H9 (cell line): ENCODE results near the gene CRAT. TPM values are rescaled to one million over a fixed set of nuclear protein-coding genes. Genes with fewer than 3 reads are reported as not detected.

ENCODE experiments used
- DNase-seq: peaks from one replicate; pipeline ENCODE4 v3.0.0-alpha.2; 2017
- H2AFZ ChIP-seq: one replicate; pipeline ENCODE4 v1.6.1; 2013; ENCODE audit warnings: mild to moderate bottlenecking, low read length, control low read depth, moderate library complexity
- H2AK5ac ChIP-seq: 2 replicates; pipeline ENCODE4 v1.6.1; 2013; ENCODE audit warnings: low read length, control low read depth, mixed read lengths; ENCODE audit not compliant: insufficient read length
- H2BK120ac ChIP-seq: one replicate; pipeline ENCODE4 v1.6.1; 2013; ENCODE audit warnings: low read depth, mild to moderate bottlenecking, low read length, control low read depth, inconsistent platforms; ENCODE audit not compliant: poor library complexity, severe bottlenecking
- H2BK12ac ChIP-seq: 2 replicates; pipeline ENCODE4 v1.6.1; 2013; ENCODE audit warnings: low read length, control low read depth, mixed read lengths, low read depth; ENCODE audit not compliant: insufficient read length
- H2BK15ac ChIP-seq: 2 replicates; pipeline ENCODE4 v1.6.1; 2013; ENCODE audit warnings: low read depth, low read length, control low read depth
- H2BK20ac ChIP-seq: one replicate; pipeline ENCODE4 v1.6.1; 2013; ENCODE audit warnings: low read depth, mild to moderate bottlenecking, low read length, control low read depth, inconsistent platforms; ENCODE audit not compliant: poor library complexity, severe bottlenecking
- H2BK5ac ChIP-seq: 2 replicates; pipeline ENCODE4 v1.6.1; 2013; ENCODE audit warnings: low read length, control low read depth, mixed read lengths; ENCODE audit not compliant: insufficient read length
- H3K14ac ChIP-seq: 2 replicates; pipeline ENCODE4 v1.6.1; 2013; ENCODE audit warnings: low read length, control low read depth; ENCODE audit not compliant: insufficient read depth
- H3K18ac ChIP-seq: 2 replicates; pipeline ENCODE4 v1.6.1; 2013; ENCODE audit warnings: low read depth, mild to moderate bottlenecking, mixed read lengths, low read length, control low read depth; ENCODE audit not compliant: insufficient read length
- H3K23ac ChIP-seq: 2 replicates; pipeline ENCODE4 v1.6.1; 2013; ENCODE audit warnings: low read length, control low read depth, mixed read lengths, low read depth; ENCODE audit not compliant: insufficient read length
- H3K23me2 ChIP-seq: 2 replicates; pipeline ENCODE4 v1.6.1; 2013; ENCODE audit warnings: low read depth, mild to moderate bottlenecking, mixed read lengths, low read length, control low read depth; ENCODE audit not compliant: insufficient read length, poor library complexity, severe bottlenecking
- H3K27ac ChIP-seq: 2 replicates; pipeline ENCODE4 v1.5.1; 2013; ENCODE audit warnings: low read length, control low read depth, mixed read lengths, low read depth; ENCODE audit not compliant: insufficient read length
- H3K27me3 ChIP-seq: 2 replicates; pipeline ENCODE4 v1.6.1; 2013; ENCODE audit warnings: low read length, control low read depth, inconsistent platforms; ENCODE audit not compliant: insufficient read depth
- H3K4ac ChIP-seq: 2 replicates; pipeline ENCODE4 v1.6.1; 2013; ENCODE audit warnings: low read depth, mild to moderate bottlenecking, control low read depth, inconsistent platforms, low read length, moderate library complexity
- H3K4me1 ChIP-seq: 2 replicates; pipeline ENCODE4 v1.6.1; 2013; ENCODE audit warnings: low read length, control low read depth, inconsistent platforms; ENCODE audit not compliant: insufficient read depth
- H3K4me2 ChIP-seq: 2 replicates; pipeline ENCODE4 v1.6.1; 2013; ENCODE audit warnings: low read length, control low read depth, mixed read lengths; ENCODE audit not compliant: insufficient read length, insufficient read depth
- H3K56ac ChIP-seq: 2 replicates; pipeline ENCODE4 v1.6.1; 2013; ENCODE audit warnings: low read depth, mild to moderate bottlenecking, mixed read lengths, low read length, control low read depth; ENCODE audit not compliant: insufficient read length
- H3K79me1 ChIP-seq: 2 replicates; pipeline ENCODE4 v1.6.1; 2013; ENCODE audit warnings: low read depth, mild to moderate bottlenecking, moderate library complexity, low read length, control low read depth, inconsistent platforms; ENCODE audit not compliant: insufficient read depth, poor library complexity, severe bottlenecking
- H3K79me2 ChIP-seq: 2 replicates; pipeline ENCODE4 v1.6.1; 2013; ENCODE audit warnings: low read length, control low read depth, inconsistent platforms; ENCODE audit not compliant: insufficient read depth
- H3K9ac ChIP-seq: 2 replicates; pipeline ENCODE4 v1.6.1; 2013; ENCODE audit warnings: low read length, control low read depth, mixed read lengths; ENCODE audit not compliant: insufficient read length; ENCODE audit errors: extremely low read depth
- H3K9me3 ChIP-seq: one replicate; pipeline ENCODE4 v1.6.1; 2013; ENCODE audit warnings: low read depth, low read length, inconsistent platforms; ENCODE audit not compliant: control insufficient read depth
- H3T11ph ChIP-seq: one replicate; pipeline ENCODE4 v1.6.1; 2013; ENCODE audit warnings: mild to moderate bottlenecking, low read length, control low read depth, inconsistent platforms
- H4K20me1 ChIP-seq: one replicate; pipeline ENCODE4 v1.6.1; 2013; ENCODE audit not compliant: control insufficient read depth, insufficient read length, insufficient read depth
- H4K5ac ChIP-seq: 2 replicates; pipeline ENCODE4 v1.6.1; 2013; ENCODE audit warnings: low read depth, mild to moderate bottlenecking, mixed read lengths, low read length, control low read depth; ENCODE audit not compliant: insufficient read length
- H4K8ac ChIP-seq: replicated peaks from 2 replicates; pipeline ENCODE4 v1.6.1; 2013; ENCODE audit warnings: low read length, control low read depth, mixed read lengths, low read depth; ENCODE audit not compliant: insufficient read length
- H4K91ac ChIP-seq: 2 replicates; pipeline ENCODE4 v1.6.1; 2013; ENCODE audit warnings: low read depth, mild to moderate bottlenecking, moderate library complexity, mixed read lengths, low read length, control low read depth; ENCODE audit not compliant: insufficient read length
- H3K27ac Mint-ChIP-seq, 3 experiments: 2 replicates in 2 of 3; 3 replicates in 1 of 3; pipeline ENCODE4 v1.8.0; 2020 to 2021; ENCODE audit warnings: mixed read lengths in 3 of 3, mild to moderate bottlenecking in 1 of 3, moderate library complexity in 1 of 3
- H3K27me3 Mint-ChIP-seq: 2 replicates; pipeline ENCODE4 v1.8.0; 2021; ENCODE audit warnings: low read depth, mild to moderate bottlenecking, moderate library complexity, mixed read lengths
- H3K36me3 Mint-ChIP-seq, 3 experiments: 2 replicates in 2 of 3; 3 replicates in 1 of 3; pipeline ENCODE4 v1.8.0; 2020 to 2021; ENCODE audit warnings: low read depth in 3 of 3, mixed read lengths in 3 of 3; ENCODE audit not compliant: insufficient read depth in 1 of 3
- H3K4me1 Mint-ChIP-seq, 2 experiments: 2 replicates each; pipeline ENCODE4 v1.8.0; 2020; ENCODE audit warnings: mixed read lengths in 2 of 2
- H3K4me3 Mint-ChIP-seq, 2 experiments: 2 replicates in 1 of 2; 3 replicates in 1 of 2; pipeline ENCODE4 v1.8.0; 2020 to 2021; ENCODE audit warnings: mild to moderate bottlenecking in 2 of 2, mixed read lengths in 2 of 2, moderate library complexity in 1 of 2
- H3K9me3 Mint-ChIP-seq, 2 experiments: 2 replicates in 1 of 2; 3 replicates in 1 of 2; pipeline ENCODE4 v1.8.0; 2020; ENCODE audit warnings: mild to moderate bottlenecking in 2 of 2, mixed read lengths in 2 of 2, moderate library complexity in 1 of 2
- CTCF ChIP-seq: fragments of 200-600 bp; sonication (generic); conservative IDR thresholded peaks from 3 replicates; pipeline ENCODE4 v1.8.0; 2021; ENCODE audit warnings: antibody characterized with exemption, mild to moderate bottlenecking
- whole genome bisulfite sequencing: extraction: QIAGEN DNeasy Blood & Tissue Kit; methylation state at CpG from one replicate; pipeline ENCODE4 v1.1.7; 2013; ENCODE audit warnings: missing lambda C conversion rate, low lambda C conversion rate, mixed read lengths; ENCODE audit not compliant: insufficient read length; ENCODE audit errors: extremely low coverage; 5-methylcytosine and 5-hydroxymethylcytosine counted together
- total RNA-seq: library from RNA; stranded (reverse); gene quantifications from 2 replicates; pipeline ENCODE4 v1.2.1, GENCODE V29; 2021

The CRAT gene
- total RNA-seq, 1 experiment from 2014 or later: 15.0 TPM

DNA sequence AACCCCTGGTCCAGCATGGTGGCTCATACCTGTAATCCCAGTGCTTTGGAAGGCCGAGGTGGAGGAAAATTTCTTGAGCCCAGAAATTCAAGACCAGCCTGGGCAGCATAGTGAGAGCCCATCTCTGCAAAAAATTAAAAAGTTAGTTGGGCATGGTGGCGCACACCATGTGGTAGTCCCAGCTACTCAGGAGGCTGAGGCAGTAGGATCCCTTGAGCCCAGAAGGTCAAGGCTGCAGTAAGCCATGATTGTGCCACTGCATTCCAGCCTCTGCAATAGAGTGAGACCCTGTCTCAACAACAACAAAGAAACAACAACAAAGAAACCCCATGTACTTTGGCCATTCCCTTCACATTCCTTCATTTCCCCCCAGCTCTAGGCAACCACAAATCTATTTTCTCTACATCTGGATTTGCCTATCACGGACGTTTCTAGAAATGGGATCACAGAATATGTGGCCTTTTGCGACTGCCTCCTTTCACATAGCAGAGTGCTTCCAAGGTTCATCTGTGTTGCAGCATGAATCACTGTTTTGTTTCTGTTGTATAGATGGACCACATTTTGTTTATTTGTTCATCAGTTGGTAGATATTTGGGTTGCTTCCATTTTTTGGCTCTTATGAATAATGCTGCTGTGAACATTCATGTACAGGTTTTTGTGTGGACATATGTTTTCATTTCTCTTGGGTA lies 56.3 kb downstream of the CRAT start:
- H2BK5ac ChIP-seq: no peak overlapping the region
- no peak overlapping the region for H4K8ac ChIP-seq
- no peak overlapping the region for H4K91ac ChIP-seq
- H2BK12ac ChIP-seq: no peak overlapping the region
- no peaks in the 10 kb centered on the region for H3K9me3 ChIP-seq
- H3K14ac ChIP-seq: no peak overlapping the region
- no peak overlapping the region for H3K56ac ChIP-seq
- H3K27ac ChIP-seq: no peak overlapping the region
- H3K4me2 ChIP-seq: no peak overlapping the region
- H3K4ac ChIP-seq: no peak overlapping the region
- H3K9me3 Mint-ChIP-seq: no peaks in the 10 kb centered on the region
- no peaks in the 10 kb centered on the region for H3K27me3 Mint-ChIP-seq
- no peaks in the 10 kb centered on the region for H3K4me1 Mint-ChIP-seq
- no peaks in the 10 kb centered on the region for H3K4me1 ChIP-seq
- no CpG with 5 or more reads among the region's 5 CpGs for WGBS
- H3K23me2 ChIP-seq: no peaks in the 10 kb centered on the region
- H3K36me3 Mint-ChIP-seq: peaks cover 7 to 39% (median 20%) of the 10 kb centered on the region in 3 experiments; a peak in 6 of 7 replicates
- H2BK120ac ChIP-seq: no peak overlapping the region
- no peak overlapping the region for H3T11ph ChIP-seq
- DNase-seq: no peak
- no peak overlapping the region for H4K5ac ChIP-seq
- peaks cover under 1% of the 10 kb centered on the region for H4K20me1 ChIP-seq
- H3K4me3 Mint-ChIP-seq: no peak overlapping the region
- H2BK15ac ChIP-seq: no peak overlapping the region
- no peak overlapping the region for H2BK20ac ChIP-seq
- no peak overlapping the region for H3K9ac ChIP-seq
- H3K27ac Mint-ChIP-seq: no peak overlapping the region; a peak in 3 of 7 replicates
- H2AK5ac ChIP-seq: no peak overlapping the region
- H3K79me2 ChIP-seq: no peaks in the 10 kb centered on the region
- no peak overlapping the region for H3K18ac ChIP-seq
- H3K23ac ChIP-seq: no peak overlapping the region
- no peak overlapping the region for H2AFZ ChIP-seq
- H3K27me3 ChIP-seq: no peaks in the 10 kb centered on the region
- no peak for TF ChIP-seq CTCF
- no peaks in the 10 kb centered on the region for H3K79me1 ChIP-seq
